Brain microvascular endothelial cell (primary cell): Measurements from ENCODE around the gene CWH43.
"Not testable (repeated sequence)": the region's sequence is repeated elsewhere in the genome, so short reads cannot be mapped to it uniquely, and the experiment has no call there.

ENCODE experiments used
- DNase-seq: peaks from one replicate; pipeline ENCODE4 v3.0.0-alpha.2; 2020
- H3K27ac ChIP-seq: fragments of 250-450 bp; sonication (Bioruptor Pico); 2 replicates; pipeline ENCODE4 v1.5.1; 2020; ENCODE audit warnings: mild to moderate bottlenecking, moderate library complexity
- H3K27me3 ChIP-seq: fragments of 250-450 bp; sonication (Bioruptor Pico); replicated peaks from 2 replicates; pipeline ENCODE4 v1.5.1; 2020; ENCODE audit warnings: mild to moderate bottlenecking
- H3K36me3 ChIP-seq: fragments of 250-450 bp; sonication (Bioruptor Pico); replicated peaks from 2 replicates; pipeline ENCODE4 v1.5.1; 2020; ENCODE audit warnings: mild to moderate bottlenecking
- H3K4me3 ChIP-seq: 2 replicates; pipeline ENCODE4 v1.5.1; 2011; ENCODE audit warnings: low read depth, mild to moderate bottlenecking, control low read depth, low read length, moderate library complexity
- in situ Hi-C: cut with HindIII; loops from 2 replicates; pipeline ENCODE4 v1.10.0; 2017; ENCODE audit warnings: low sequenced_read_pairs, low pct_ligation_motif_present

CWH43 gene

DNA sequence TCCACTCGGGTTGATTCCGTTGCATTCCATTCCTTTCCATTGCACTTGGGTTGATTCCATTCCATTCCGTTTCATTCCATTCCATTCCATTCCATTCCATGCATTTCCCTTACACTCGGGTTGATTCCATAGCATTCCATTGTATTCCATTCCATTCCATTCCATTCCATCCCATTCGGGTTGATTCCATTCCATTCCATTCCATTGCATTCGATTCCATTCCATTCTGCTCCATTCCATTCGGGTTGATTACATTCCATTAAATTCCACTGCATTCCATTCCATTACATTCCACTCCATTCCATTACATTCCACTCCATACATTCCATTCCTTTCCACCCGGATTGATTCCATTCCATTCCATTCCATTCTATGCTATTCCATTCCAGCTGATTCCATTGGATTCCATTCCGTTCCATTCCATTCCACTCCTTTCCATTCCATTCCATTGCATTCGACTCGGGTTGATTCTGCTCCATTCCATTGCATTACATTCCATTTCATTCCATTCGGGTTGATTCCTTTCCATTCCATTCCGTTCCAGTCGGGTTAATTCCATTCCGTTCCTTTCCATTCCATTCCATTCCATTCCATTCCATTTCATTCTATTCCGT lies 113.9 kb downstream of the CWH43 start:
- in situ Hi-C loops, H3K27me3 ChIP-seq, DNase-seq, H3K4me3 ChIP-seq, H3K27ac ChIP-seq, H3K36me3 ChIP-seq: not testable (repeated sequence)

DNA sequence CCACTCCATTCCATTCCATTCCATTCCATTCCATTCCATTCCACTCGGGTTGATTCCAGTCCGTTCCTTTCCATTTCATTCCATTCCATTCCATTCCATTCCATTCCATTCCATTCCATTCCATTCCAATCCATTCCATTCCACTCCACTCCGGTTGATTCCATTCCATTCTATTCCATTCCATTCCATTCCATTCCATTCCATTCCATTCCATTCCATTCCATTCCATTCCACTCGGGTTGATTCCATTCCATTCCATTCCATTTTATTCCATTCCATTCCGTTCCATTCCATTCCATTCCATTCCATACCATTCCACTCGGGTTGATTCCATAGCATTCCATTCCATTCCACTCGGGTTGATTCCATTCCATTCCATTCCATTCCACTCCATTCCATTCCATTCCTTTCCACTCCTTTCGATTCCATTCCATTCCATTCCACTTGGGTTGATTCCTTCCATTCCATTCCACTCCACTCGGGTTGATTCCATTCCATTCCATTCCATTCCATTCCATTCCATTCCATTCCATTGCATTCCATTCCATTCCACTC lies 116.3 kb downstream of the CWH43 start:
- H3K4me3 ChIP-seq, DNase-seq, in situ Hi-C loops, H3K36me3 ChIP-seq, H3K27me3 ChIP-seq, H3K27ac ChIP-seq: not testable (repeated sequence)

- H3K36me3 ChIP-seq, DNase-seq, H3K27me3 ChIP-seq, in situ Hi-C loops, H3K4me3 ChIP-seq, H3K27ac ChIP-seq: not testable (repeated sequence)
Observed at GRCh38 chr4:49103436-49104136, 117.5 kb downstream of the CWH43 start.

GRCh38 chr4:49104231-49104930 lies 118.3 kb downstream of the CWH43 start:
- DNase-seq, H3K36me3 ChIP-seq, in situ Hi-C loops, H3K4me3 ChIP-seq, H3K27ac ChIP-seq, H3K27me3 ChIP-seq: not testable (repeated sequence)

DNA sequence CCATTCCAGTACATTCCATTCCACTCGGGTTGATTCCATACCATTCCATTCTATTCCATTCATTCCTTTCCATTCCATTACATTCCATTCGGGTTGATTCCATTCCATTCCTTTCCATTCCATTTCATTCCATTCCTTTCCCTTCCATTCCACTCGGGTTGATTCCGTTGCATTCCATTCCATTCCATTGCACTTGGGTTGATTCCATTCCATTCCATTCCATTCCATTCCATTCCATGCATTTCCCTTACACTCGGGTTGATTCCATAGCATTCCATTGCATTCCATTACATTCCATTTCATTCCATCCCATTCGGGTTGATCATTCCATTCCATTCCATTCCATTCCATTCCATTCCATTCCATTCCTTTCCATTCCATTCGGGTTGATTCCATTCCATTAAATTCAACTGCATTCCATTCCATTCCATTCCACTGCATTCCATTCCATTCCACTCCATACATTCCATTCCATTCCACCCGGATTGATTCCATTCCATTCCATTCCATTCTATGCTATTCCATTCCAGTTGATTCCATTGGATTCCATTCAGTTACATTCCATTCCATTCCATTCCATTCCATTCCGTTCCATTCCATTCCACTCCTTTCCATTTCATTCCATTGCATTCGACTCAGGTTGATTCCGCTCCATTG lies 119.3 kb downstream of the CWH43 start:
- H3K27me3 ChIP-seq, H3K4me3 ChIP-seq, in situ Hi-C loops, H3K27ac ChIP-seq, DNase-seq, H3K36me3 ChIP-seq: not testable (repeated sequence)

GRCh38 chr4:49107262-49107661 lies 121.2 kb downstream of the CWH43 start:
- H3K4me3 ChIP-seq, H3K36me3 ChIP-seq, H3K27me3 ChIP-seq, H3K27ac ChIP-seq, in situ Hi-C loops, DNase-seq: not testable (repeated sequence)

GRCh38 chr4:49108183-49108978 lies 122.3 kb downstream of the CWH43 start:
- DNase-seq, H3K27me3 ChIP-seq, H3K36me3 ChIP-seq, H3K4me3 ChIP-seq, in situ Hi-C loops, H3K27ac ChIP-seq: not testable (repeated sequence)

GRCh38 chr4:49109567-49110166 lies 123.6 kb downstream of the CWH43 start:
- in situ Hi-C loops, H3K4me3 ChIP-seq, DNase-seq, H3K27ac ChIP-seq, H3K27me3 ChIP-seq, H3K36me3 ChIP-seq: not testable (repeated sequence)

- in situ Hi-C loops, H3K27me3 ChIP-seq, H3K4me3 ChIP-seq, H3K36me3 ChIP-seq, H3K27ac ChIP-seq, DNase-seq: not testable (repeated sequence)
Observed at GRCh38 chr4:49110579-49110978, 124.5 kb downstream of the CWH43 start.
